ENCODE results near the gene BAHCC1.

Gene BAHCC1

GRCh38 chr17:81368161-81369022 is 26.9 kb upstream of the BAHCC1 start:
- no peak for DNase-seq

- DNase-seq: no peak
These were observed 25.0 kb upstream of the BAHCC1 start for GRCh38 chr17:81370294-81370693.

DNA sequence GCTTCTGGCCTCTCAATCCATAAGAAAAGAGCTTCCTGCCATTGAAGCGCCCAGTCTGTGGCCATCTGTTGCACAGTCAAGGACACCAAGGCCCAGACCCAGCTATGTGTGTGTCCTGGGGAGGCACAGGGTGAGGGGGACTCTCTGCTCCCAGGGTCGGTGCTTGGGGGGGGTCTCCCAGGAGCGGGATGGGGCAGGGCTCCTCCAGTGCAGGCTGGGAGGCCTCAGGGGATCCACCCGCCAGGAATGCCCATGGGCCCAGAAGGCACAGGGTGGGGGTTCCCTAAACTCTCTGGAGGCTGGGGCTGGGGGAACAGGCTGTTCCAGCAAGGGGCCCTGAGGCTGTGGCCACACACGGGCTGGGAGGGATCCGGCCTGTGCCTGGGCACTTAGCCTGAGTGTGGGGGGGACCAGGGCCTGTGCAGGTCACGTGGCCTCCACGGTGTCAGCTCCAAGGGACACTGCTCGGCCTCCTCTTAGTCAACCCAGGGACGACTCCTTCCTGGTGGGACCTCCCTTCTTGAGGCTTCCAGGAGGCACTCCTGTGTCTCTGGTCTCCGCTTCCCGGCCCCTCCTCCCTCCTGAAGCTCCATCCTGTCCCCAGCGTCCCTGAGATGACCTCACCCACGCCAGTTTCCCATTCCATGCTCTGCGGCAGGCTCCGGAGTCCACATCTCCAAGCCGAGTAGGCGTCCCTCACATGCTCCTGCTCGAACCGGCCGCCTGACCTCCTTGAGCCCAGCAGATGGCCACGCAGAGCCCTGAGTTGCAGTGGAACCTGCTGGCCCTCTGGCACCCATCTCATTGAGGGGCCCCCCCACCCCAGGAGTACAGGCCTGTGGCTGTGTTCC is 23.1 kb upstream of the BAHCC1 start:
- DNase-seq: no peak

DNA sequence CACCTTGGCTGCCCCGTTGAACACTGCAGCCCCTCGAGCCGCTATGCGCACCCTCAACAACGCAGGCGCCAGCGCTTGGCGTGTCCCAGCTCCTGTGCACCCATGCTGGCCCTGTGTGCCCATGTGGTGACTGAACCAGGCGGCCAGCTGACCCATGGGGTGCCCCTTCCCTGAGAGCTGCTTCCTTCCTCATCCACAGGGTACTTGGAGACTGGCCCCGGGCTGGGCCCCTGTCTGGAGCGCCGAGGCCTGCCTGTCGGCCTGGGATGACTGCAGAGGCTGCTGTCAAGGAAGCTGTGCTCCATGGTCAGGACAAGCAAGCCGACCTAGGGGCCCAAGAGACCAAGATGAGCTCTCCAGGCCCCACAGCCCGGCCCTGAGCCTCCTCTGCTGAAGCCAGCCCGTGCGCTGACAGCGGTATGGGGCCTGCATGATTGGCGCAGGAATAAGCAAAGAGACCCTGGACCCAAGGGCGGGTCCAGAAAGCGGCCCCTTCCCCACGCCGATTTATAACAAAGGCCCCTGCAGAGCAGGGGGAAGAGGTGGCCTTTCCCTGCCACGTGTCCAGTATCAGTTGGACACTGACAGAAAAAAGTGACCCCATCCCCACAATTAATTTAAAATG is 21.6 kb upstream of the BAHCC1 start:
- DNase-seq: no peak

DNA sequence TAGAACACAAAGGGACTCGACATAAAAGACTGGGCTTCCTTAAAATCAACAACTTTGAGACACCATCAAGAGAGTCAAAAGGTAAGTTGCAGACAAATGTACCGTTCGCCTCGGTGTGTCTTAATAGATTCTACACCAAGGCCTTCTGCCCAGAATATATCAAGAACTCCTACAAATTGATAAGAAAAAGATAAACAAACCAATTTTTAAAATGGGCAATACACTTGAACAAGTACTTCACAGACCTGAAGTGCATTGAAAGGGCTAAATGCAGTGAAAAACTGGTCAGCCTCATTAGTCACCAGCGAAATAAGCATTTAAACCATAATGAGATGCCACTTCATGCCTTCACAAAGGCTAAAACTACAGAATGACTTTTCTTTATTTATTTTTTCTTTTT is 20.4 kb upstream of the BAHCC1 start:
- no peak for DNase-seq

- DNase-seq: no peak
These were observed 18.1 kb upstream of the BAHCC1 start for GRCh38 chr17:81376946-81377714.

DNA sequence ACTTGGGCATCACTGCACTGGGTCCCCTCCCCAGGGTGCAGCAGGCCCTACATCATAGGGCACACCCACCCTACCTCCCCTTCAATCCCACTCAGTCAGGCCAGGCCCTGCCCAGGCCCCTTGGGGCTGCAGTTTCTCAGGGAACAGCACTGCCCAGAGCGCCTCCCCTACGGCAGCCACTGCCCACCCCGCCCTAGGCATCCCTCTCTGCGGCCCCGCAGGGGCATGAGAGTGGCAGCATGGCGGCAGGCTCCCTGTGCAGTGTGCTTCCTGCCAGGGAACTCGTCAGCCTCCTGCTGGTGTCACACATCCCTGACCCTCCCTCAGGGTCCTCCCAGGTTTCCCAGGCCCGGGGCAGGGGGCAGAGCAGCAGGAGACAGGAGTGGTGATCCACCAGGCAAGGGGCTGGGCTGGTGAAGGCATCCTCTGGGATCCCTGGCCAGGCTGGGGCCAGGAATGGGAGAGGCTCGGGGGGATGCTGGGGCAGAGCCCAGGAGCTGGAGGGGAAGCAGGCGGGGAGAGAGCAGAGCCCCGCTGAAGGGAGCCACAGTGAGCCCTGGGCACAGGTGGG is 16.2 kb upstream of the BAHCC1 start:
- DNase-seq: no peak

DNA sequence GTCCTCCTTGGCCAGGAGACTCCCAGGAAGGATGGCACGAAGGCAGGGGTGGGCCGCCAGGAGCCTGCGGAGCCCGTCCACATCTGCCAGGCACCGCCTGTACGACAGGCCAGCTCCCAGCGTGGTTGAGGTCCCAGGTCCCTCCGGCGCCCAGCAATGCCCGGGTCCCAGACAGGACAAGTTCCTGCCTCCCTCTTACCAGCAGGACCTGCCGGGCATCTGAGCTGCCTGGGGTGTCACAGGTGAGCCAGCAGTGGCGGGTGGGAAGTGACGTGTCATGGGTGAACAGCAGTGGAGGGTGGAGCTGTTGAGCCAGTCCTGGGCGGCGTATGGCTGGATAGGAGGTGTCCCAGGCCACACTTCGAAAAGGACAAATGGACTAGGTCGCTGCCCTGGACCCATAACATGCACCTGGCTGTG is 15.7 kb upstream of the BAHCC1 start:
- DNase-seq: no peak

GRCh38 chr17:81380131-81380530 is 15.1 kb upstream of the BAHCC1 start:
- DNase-seq: no peak

GRCh38 chr17:81380666-81381518 is 14.4 kb upstream of the BAHCC1 start:
- DNase-seq: no peak

GRCh38 chr17:81381632-81382577 is 13.4 kb upstream of the BAHCC1 start:
- DNase-seq: no peak

DNA sequence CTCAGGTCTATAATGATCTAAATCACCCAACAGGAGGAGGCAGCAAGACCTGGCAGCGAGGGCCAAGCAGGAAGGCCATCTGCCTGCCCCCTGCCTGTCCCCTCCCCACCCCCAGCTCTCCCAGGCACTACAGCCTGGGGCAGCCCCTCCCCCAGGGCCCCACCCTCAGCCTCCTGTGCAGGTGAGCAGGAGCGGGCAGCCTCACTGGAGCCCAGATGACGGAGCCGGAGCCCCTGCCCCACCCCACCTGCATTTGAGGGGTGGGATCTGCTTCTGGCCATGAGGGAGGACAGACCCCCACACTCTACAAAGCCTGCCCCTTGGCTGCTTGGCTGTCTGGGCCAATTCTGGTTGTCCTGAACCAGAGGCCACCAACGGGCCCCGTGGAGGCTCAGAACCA is 12.4 kb upstream of the BAHCC1 start:
- no peak for DNase-seq

GRCh38 chr17:81383504-81384421 is 11.5 kb upstream of the BAHCC1 start:
- no peak for DNase-seq

DNA sequence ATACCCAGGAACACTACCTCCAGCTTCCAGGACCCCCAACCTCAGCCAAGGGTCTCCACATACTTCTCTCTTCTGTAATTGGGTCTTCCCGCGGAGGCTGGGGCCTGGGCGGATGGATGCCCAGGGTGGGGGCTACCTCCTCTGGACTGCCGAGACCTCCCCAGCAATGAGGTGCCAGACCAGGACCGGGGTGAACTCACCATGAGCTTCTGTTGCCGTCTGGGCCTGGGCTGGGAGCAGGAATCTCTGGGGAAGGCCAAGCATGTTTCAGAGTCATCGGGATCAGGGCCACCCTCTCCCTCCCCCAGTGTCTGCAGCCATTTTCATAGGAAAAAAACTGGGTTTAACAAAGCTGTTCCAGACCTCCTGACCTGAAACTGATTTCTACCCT is 10.3 kb upstream of the BAHCC1 start:
- DNase-seq: no peak

DNA sequence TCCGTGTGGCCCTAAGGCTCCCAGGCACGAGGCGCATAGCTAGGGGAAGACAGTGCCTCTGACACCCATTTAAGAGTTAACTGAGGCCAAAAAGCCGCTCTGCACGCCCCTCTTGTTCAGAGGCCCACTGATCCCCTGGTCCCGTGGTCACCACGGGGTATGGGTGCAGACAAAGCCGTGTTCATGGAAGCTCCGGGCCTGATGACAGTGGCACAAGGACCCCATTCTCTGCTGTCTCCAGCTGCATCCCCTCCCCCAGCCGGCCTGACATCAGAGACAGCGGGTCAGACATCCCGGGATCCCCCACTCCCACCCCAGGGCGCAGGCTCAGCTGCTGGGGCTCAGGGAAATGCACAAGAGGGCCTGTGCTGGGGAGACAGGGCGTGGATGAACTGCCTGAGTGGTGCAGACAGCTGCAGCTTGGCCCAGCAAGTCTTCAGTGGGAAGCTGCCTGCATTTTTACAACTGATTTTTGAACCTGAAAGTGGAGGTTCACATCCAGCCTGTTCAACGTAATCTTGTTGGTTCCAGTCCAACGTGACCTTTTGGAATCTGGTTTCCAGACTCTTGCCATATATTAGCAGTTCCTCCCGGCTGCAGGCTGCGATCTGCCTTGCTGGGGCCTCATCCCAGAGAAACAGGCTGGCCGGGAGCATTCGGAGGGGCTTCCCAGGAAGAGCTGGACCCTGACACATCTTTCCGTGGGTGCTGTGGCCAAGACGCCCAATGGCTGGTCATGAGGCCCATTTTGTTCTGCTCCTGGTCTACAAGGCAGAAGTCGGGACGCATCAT is 9.7 kb upstream of the BAHCC1 start:
- no peak for DNase-seq

DNA sequence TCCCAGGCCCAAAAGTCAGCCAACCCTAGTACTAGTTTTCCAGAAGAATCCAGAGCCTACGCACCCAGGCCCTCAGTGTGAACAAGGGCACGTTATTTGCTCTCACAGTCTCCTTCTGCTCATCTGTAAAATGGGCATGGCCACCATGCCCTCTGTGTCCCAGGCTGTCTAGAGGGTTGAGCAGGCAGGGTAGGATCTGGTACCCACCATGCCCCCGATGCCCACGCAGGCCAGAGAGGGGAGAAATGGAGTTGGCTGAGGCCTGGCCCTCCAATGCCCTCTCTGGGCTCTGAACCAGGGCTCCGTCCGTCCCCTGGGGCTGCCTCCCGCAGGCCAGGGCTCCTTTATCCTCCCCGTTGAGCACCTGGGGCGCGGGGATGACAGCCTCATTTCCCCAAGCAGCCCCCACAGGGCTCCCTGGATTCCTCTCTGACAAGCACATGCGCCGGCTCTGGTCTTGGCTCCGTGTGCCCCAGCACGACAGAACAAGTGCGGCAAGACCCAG is 9.1 kb upstream of the BAHCC1 start:
- no peak for DNase-seq

- DNase-seq: no peak
These were observed 8.6 kb upstream of the BAHCC1 start for GRCh38 chr17:81386646-81387099.
